GM18873 (cell line): Measurements from ENCODE around the gene RETREG3.

Experiments
- ATAC-seq: cut with Tn5 transposase; IDR thresholded peaks from one replicate; pipeline ENCODE4 v1.9.1; 2021; ENCODE audit warnings: mild to moderate bottlenecking, moderate library complexity, moderate number of reproducible peaks; ENCODE audit not compliant: unreplicated experiment, low FRiP score

RETREG3 gene

DNA sequence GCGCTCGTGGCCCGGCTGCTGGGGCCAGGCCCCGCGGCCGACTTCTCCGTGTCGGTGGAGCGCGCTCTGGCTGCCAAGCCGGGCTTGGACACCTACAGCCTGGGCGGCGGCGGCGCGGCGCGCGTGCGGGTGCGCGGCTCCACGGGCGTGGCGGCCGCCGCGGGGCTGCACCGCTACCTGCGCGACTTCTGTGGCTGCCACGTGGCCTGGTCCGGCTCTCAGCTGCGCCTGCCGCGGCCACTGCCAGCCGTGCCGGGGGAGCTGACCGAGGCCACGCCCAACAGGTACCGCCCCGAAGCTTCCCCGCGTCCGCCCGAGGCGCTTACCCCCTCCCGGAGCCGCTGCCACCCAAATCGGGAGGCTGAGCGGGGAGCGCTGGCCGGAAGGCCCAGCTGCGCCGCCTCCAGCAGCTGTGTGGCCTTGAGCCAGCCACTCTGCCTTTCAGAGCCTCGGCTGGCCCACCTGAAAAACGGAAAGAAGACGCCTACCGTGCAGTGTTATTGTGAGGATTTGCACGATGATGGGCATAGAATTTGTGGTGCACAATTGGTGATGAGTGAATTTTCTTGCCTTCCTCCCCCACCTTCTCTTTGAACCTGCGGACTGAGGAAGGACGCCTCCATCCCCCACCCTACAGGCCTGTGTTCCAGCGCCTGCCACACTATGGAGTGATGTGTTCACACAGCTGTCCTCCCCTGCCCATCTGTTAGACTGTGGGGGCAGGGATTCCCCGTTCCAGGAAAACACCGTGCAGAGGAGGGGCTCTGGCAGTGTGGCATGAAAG is 72.6 kb downstream of the RETREG3 start:
- ATAC-seq, result peak; percentile 47

- peak; percentile 57 for ATAC-seq
These were observed 73.2 kb downstream of the RETREG3 start, which contains the start of gene NAGLU for GRCh38 chr17:42536048-42536371. NAGLU (plus strand) TSS chr17:42536241; CDS start chr17:42536273, 32 bp downstream.

GRCh38 chr17:42535155-42536047 is 73.8 kb downstream of the RETREG3 start:
- peak; percentile 6 for ATAC-seq

GRCh38 chr17:42531455-42532354 is 77.5 kb downstream of the RETREG3 start:
- ATAC-seq, result no peak

- ATAC-seq, result no peak
These were observed 78.2 kb downstream of the RETREG3 start for GRCh38 chr17:42530952-42531454.
